NB4 (cell line): ENCODE data around the gene PHF8.

Source experiments
- DNase-seq: peaks from one replicate; pipeline ENCODE4 v3.0.0; 2010; ENCODE audit warnings: low read depth
- H3K4me3 ChIP-seq: one replicate; pipeline ENCODE4 v1.5.1; 2011; ENCODE audit warnings: mild to moderate bottlenecking, low read depth, low read length, moderate library complexity
- CTCF ChIP-seq: IDR thresholded peaks from one replicate; pipeline ENCODE4 v1.5.1; 2012; ENCODE audit warnings: low read depth, low read length
- MAX ChIP-seq: IDR thresholded peaks from 2 replicates; pipeline ENCODE4 v1.6.1; 2011; ENCODE audit warnings: low read depth, low read length
- MYC ChIP-seq: IDR thresholded peaks from 2 replicates; pipeline ENCODE4 v1.6.1; 2011; ENCODE audit warnings: low read depth, low read length
- POLR2A ChIP-seq: IDR thresholded peaks from 2 replicates; pipeline ENCODE4 v1.6.1; 2011; ENCODE audit warnings: mild to moderate bottlenecking; ENCODE audit not compliant: insufficient read length; ENCODE audit errors: extremely low read depth

The PHF8 gene

GRCh38 chrX:53926030-53926429 lies 118.2 kb downstream of the PHF8 start:
- TF ChIP-seq CTCF = no peak
- TF ChIP-seq POLR2A = no peak
- TF ChIP-seq MYC = no peak
- no peak for TF ChIP-seq MAX
- H3K4me3 ChIP-seq = no peak overlapping the region
- no peak for DNase-seq

- no peak for DNase-seq
- H3K4me3 ChIP-seq = no peak overlapping the region
- TF ChIP-seq POLR2A = no peak
- TF ChIP-seq MYC = no peak
- TF ChIP-seq MAX = no peak
- TF ChIP-seq CTCF = no peak
Observed at GRCh38 chrX:53918702-53919101, 125.6 kb downstream of the PHF8 start.

- TF ChIP-seq MYC (no peak), MAX (no peak), POLR2A (no peak), CTCF (no peak)
- no peak overlapping the region for H3K4me3 ChIP-seq
- DNase-seq = no peak
Observed at GRCh38 chrX:53900623-53901022, 143.7 kb downstream of the PHF8 start.

- no peak for DNase-seq
- TF ChIP-seq POLR2A = no peak
- no peak for TF ChIP-seq MYC
- TF ChIP-seq CTCF = no peak
- TF ChIP-seq MAX = no peak
- H3K4me3 ChIP-seq = no peak overlapping the region
Observed at GRCh38 chrX:53895270-53895669, 149.0 kb downstream of the PHF8 start.
